OCI-LY7 (cell line): Measurements from ENCODE around the gene RMND5B. TPM values are rescaled to one million over a fixed set of nuclear protein-coding genes. Genes with fewer than 3 reads are reported as not detected.

Experiments
- BruUV-seq: library from RNA; stranded (reverse); fragments of 400-500 nt; replicated peaks from 2 replicates; lab custom pipeline; 2021; lab: Mats Ljungman, UMichigan
- CTCF ChIA-PET: fragments of 300-600 bp; sonication (Branson Sonifier 250); formaldehyde crosslinking; loops from one replicate; lab custom pipeline; 2022; ENCODE audit warnings: antibody characterized with exemption; ENCODE audit not compliant: unreplicated experiment; lab: Charles Lee
- POLR2A ChIA-PET: fragments of 300-600 bp; sonication (Branson Sonifier 250); formaldehyde crosslinking; loops from one replicate; lab custom pipeline; 2022; ENCODE audit warnings: antibody characterized with exemption; lab: Charles Lee
- DNase-seq: peaks from one replicate; pipeline ENCODE4 v3.0.0-alpha.2; 2015; ENCODE audit warnings: low spot score
- H2AFZ ChIP-seq: fragments of 200-600 bp; sonication (generic), shearing (Covaris generic); 2 replicates; pipeline ENCODE4 v1.6.1; 2014; ENCODE audit warnings: mild to moderate bottlenecking, antibody characterized with exemption, low read length, moderate library complexity
- H3K27ac ChIP-seq: fragments of 200-600 bp; sonication (generic); 2 replicates; pipeline ENCODE4 v1.5.1; 2014; ENCODE audit warnings: mixed run types, low read depth, mild to moderate bottlenecking, moderate library complexity, low read length, inconsistent platforms; ENCODE audit not compliant: poor library complexity, severe bottlenecking
- H3K36me3 ChIP-seq: fragments of 200-600 bp; sonication (generic); 2 replicates; pipeline ENCODE4 v1.6.1; 2014; ENCODE audit warnings: mild to moderate bottlenecking, antibody characterized with exemption, low read length, moderate library complexity, mixed read lengths; ENCODE audit not compliant: insufficient read depth
- H3K4me1 ChIP-seq: fragments of 200-600 bp; sonication (generic); 2 replicates; pipeline ENCODE4 v1.5.1; 2014; ENCODE audit warnings: mild to moderate bottlenecking, low read length; ENCODE audit not compliant: insufficient read depth, poor library complexity, severe bottlenecking
- H3K4me2 ChIP-seq: fragments of 200-600 bp; sonication (generic); 2 replicates; pipeline ENCODE4 v1.6.1; 2014; ENCODE audit warnings: mild to moderate bottlenecking, low read length
- H3K4me3 ChIP-seq: fragments of 200-600 bp; sonication (generic); 2 replicates; pipeline ENCODE4 v1.5.1; 2014; ENCODE audit warnings: mild to moderate bottlenecking, low read depth, low read length; ENCODE audit not compliant: poor library complexity, severe bottlenecking
- H3K79me2 ChIP-seq: fragments of 200-600 bp; sonication (generic); 2 replicates; pipeline ENCODE4 v1.6.1; 2016; ENCODE audit warnings: low read depth, mild to moderate bottlenecking, low read length, moderate library complexity, mixed read lengths; ENCODE audit not compliant: insufficient read depth
- H3K9me2 ChIP-seq: fragments of 200-600 bp; sonication (generic); 2 replicates; pipeline ENCODE4 v1.6.1; 2016; ENCODE audit warnings: mild to moderate bottlenecking, low read length, mixed read lengths; ENCODE audit not compliant: insufficient read depth
- H3K9me3 ChIP-seq: fragments of 200-600 bp; sonication (generic); 2 replicates; pipeline ENCODE4 v1.6.1; 2014; ENCODE audit warnings: mild to moderate bottlenecking, mixed run types, low read length, mixed read lengths
- H4K20me1 ChIP-seq: fragments of 200-600 bp; sonication (generic); 2 replicates; pipeline ENCODE4 v1.6.1; 2014; ENCODE audit warnings: mild to moderate bottlenecking, antibody characterized with exemption, low read length, moderate library complexity, mixed read lengths; ENCODE audit not compliant: insufficient read depth
- CTCF ChIP-seq: fragments of 200-600 bp; sonication (generic); conservative IDR thresholded peaks from 2 replicates; pipeline ENCODE4 v1.5.1; 2014; ENCODE audit warnings: mild to moderate bottlenecking, antibody characterized with exemption, low read length, moderate library complexity, mixed read lengths
- EZH2phosphoT487 ChIP-seq: fragments of 200-600 bp; sonication (generic); IDR thresholded peaks from 2 replicates; pipeline ENCODE4 v1.6.1; 2018; ENCODE audit warnings: low read depth, borderline replicate concordance, mild to moderate bottlenecking, mixed run types, antibody characterized with exemption, low read length, moderate library complexity, mixed read lengths
- intact Hi-C: fragments of 100-400 bp; cut with micrococcal nuclease; formaldehyde crosslinking; loops from one replicate; pipeline ENCODE4 v1.10.0; 2022; ENCODE audit not compliant: unreplicated experiment
- total RNA-seq, 2 experiments: library from RNA; depleted of rRNA in 1 of 2; stranded (reverse); fragments of >200 nt in 1 of 2; shearing (Covaris generic) in 1 of 2; gene quantifications; 2 replicates each; pipeline ENCODE4 v1.2.3, GENCODE V29; 2014 to 2022

RMND5B gene
- total RNA-seq, 2 experiments from 2014 or later: 63.2 to 68.3 TPM

- TF ChIP-seq EZH2phosphoT487: no peak
- no peak for TF ChIP-seq CTCF
- Histone ChIP-seq H3K4me3 (no peak overlapping the region), H4K20me1 (no peaks in the 10 kb centered on the region), H3K36me3 (peaks cover 69% of the 10 kb centered on the region), H3K9me2 (no peaks in the 10 kb centered on the region), H3K27ac (no peak overlapping the region), H3K9me3 (no peaks in the 10 kb centered on the region), H3K79me2 (peaks cover 17% of the 10 kb centered on the region; the same call in 1 of the 2 replicates), H3K4me2 (no peak overlapping the region), H3K4me1 (peaks cover 48% of the 10 kb centered on the region), H2AFZ (no peak overlapping the region)
- ChIA-PET CTCF (no interaction called here), POLR2A (no interaction called here)
- intact Hi-C loops: no loop called here
- no TSS peak for BruUV-seq
- no peak for DNase-seq
Observed at GRCh38 chr5:178123966-178124925, 6.6 kb upstream of the RMND5B start.

GRCh38 chr5:178125253-178125906, 5.4 kb upstream of the RMND5B start:
- intact Hi-C loops: no loop called here
- ChIA-PET POLR2A (no interaction called here), CTCF (no interaction called here)
- no peak overlapping the region for H3K4me2 ChIP-seq
- TF ChIP-seq CTCF (no peak), EZH2phosphoT487 (no peak)
- H3K79me2 ChIP-seq: peaks cover 13% of the 10 kb centered on the region; the same call in 1 of the 2 replicates
- BruUV-seq: no TSS peak
- H3K36me3 ChIP-seq: peaks cover 57% of the 10 kb centered on the region
- no peak overlapping the region for H2AFZ ChIP-seq
- no peaks in the 10 kb centered on the region for H3K9me3 ChIP-seq
- H3K27ac ChIP-seq: peak overlapping the region; percentile 9
- no peaks in the 10 kb centered on the region for H4K20me1 ChIP-seq
- H3K9me2 ChIP-seq: no peaks in the 10 kb centered on the region
- no peak overlapping the region for H3K4me3 ChIP-seq
- peaks cover 48% of the 10 kb centered on the region for H3K4me1 ChIP-seq
- no peak for DNase-seq
